ENCODE results near the gene PYGO1.
A peak's percentile ranks its signal among the peaks of the same experiment; 100 is the strongest.
"Not testable (repeated sequence)": the region's sequence is repeated elsewhere in the genome, so short reads cannot be mapped to it uniquely, and the experiment has no call there.

Gene PYGO1

DNA sequence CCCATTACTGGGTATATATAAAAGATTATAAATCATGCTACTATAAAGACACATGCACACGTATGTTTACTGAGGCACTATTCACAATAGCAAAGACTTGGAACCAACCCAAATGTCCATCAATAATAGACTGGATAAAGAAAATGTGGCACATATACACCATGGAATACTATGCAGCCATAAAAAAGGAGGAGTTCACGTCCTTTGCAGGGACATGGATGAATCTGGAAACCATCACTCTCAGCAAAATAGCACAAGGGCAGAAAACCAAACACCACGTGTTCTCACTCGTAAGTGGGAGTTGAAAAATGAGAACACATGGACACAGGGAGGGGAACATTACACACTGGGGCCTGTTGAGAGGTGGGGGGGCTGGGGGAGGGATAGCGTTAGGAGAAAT lies 82.7 kb downstream of the PYGO1 start:
- not testable (repeated sequence) for DNase-seq (ENCODE audit: low read depth)

DNA sequence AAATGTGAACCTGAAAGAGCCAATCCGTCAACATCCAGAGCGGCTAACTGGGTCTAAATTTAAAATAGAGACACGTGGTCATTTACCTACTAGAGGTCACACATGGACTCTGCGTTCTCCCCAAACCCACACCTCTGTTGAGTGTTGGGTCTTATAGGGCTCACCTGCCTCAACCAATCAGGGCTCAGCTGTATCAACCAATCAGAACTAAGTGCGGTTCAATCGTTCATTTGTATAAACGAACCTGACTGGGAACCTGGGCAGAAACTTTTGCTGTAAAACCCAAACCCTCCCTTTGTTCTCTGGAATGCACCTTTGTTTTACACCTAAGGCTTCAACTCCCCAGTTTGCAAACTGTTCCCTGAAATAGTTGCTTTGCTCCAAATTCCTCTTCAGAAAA lies 89.0 kb downstream of the PYGO1 start:
- DNase-seq (ENCODE audit: low read depth): no peak

DNA sequence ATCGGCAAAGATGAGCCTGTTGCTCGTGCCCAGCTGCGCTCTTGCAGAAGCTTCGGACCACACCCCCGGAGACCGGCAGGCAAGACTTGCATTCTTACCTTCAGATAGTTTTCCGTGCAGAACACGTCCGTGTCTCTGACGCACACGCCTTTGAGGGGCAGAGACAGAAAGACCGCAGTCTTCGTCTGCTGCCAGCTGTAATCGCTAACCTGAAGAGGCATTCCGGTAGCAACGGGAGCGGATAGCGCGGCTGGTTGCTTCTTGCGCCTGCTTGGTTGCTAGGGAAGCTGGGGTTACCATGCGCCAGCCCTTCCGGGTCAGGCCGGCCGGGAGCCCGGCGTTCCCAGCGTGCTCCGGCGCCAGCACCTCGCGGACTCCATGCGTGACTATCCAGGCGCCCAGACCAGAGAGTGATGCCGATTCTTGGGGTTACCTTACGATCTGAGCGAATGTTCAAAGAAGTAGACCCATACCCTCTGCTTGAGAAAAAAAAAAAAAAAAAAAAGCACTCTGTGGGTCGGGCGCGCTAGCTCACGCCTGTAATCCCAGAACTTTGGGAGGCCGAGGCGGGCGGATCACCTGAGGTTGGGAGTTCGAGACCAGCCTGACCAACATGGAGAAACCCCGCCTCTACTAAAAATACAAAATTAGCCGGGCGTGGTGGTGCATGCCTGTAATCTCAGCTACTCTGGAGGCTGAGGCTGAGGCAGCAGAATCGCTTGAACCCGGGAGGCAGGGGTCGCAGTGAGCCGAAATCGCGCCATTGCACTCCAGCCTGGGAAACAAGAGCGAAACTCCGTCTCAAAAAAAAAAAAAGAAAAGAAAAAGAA lies 89.8 kb downstream of the PYGO1 start:
- DNase-seq (ENCODE audit: low read depth): peak; percentile 73

- DNase-seq (ENCODE audit: low read depth): no peak
These were observed 91.4 kb downstream of the PYGO1 start for GRCh38 chr15:55496716-55497115.

- DNase-seq (ENCODE audit: low read depth): no peak
These were observed 93.2 kb downstream of the PYGO1 start for GRCh38 chr15:55494931-55495330.

DNA sequence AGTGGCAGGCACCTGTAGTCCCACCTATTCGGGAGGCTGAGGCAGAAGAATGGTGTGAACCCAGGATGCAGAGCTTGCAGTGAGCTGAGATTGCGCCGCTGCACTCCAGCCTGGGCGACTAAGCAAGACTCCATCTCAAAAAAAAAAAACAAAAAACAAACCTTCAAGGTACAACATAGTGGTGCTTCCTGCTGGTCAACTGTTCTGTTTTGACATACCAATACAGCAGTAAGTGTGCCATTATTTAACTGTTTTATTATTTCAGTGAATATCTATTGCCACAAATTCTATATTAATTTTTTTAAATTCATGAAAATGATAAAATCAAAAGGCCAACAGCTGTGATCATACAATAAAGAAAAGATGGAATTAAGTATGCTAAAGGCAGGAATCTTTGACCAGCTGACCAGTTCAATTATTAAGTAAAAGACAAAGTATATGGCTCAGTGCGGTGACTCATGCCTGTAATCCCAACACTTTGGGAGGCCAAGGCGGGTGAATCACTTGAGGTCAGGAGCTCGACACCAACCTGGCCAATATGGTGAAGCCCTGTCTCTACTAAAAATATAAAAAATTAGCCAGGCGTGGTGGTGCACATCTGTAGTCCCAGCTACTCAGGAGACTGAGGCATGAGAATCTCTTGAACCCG lies 99.1 kb downstream of the PYGO1 start:
- DNase-seq (ENCODE audit: low read depth): peak; percentile 19
